ENCODE results near the gene DLG1.
"Not testable (repeated sequence)": the region's sequence is repeated elsewhere in the genome, so short reads cannot be mapped to it uniquely, and the experiment has no call there.

Gene DLG1

GRCh38 chr3:197038679-197039462 lies 259.5 kb downstream of the DLG1 start:
- in situ Hi-C loops (cut with MboI; ENCODE audit: low sequenced_read_pairs), result no loop called here

- in situ Hi-C loops (cut with MboI; ENCODE audit: low sequenced_read_pairs), result no loop called here
Measured at GRCh38 chr3:197035577-197035976, 262.8 kb downstream of the DLG1 start.

GRCh38 chr3:197034778-197035177 lies 263.6 kb downstream of the DLG1 start:
- in situ Hi-C loops (cut with MboI; ENCODE audit: low sequenced_read_pairs), result not testable (repeated sequence)

GRCh38 chr3:197033764-197034163 lies 264.6 kb downstream of the DLG1 start:
- in situ Hi-C loops (cut with MboI; ENCODE audit: low sequenced_read_pairs), result not testable (repeated sequence)

GRCh38 chr3:197031315-197032285 lies 266.8 kb downstream of the DLG1 start:
- in situ Hi-C loops (cut with MboI; ENCODE audit: low sequenced_read_pairs), result no loop called here

- in situ Hi-C loops (cut with MboI; ENCODE audit: low sequenced_read_pairs), result no loop called here
Measured at GRCh38 chr3:197030379-197031314, 267.8 kb downstream of the DLG1 start.

GRCh38 chr3:197029511-197030167 lies 268.8 kb downstream of the DLG1 start, which contains the start of gene MELTF:
MELTF (minus strand) TSS chr3:197029817; CDS start chr3:197029702, 115 bp downstream.
- in situ Hi-C loops (cut with MboI; ENCODE audit: low sequenced_read_pairs), result no loop called here

- in situ Hi-C loops (cut with MboI; ENCODE audit: low sequenced_read_pairs), result no loop called here
Measured at GRCh38 chr3:197028728-197029510, 269.5 kb downstream of the DLG1 start.

- in situ Hi-C loops (cut with MboI; ENCODE audit: low sequenced_read_pairs), result no loop called here
Measured at GRCh38 chr3:197027896-197028727, 270.3 kb downstream of the DLG1 start.

- in situ Hi-C loops (cut with MboI; ENCODE audit: low sequenced_read_pairs), result no loop called here
Measured at GRCh38 chr3:197027151-197027895, 271.1 kb downstream of the DLG1 start.

- in situ Hi-C loops (cut with MboI; ENCODE audit: low sequenced_read_pairs), result no loop called here
Measured at GRCh38 chr3:197026481-197026866, 271.9 kb downstream of the DLG1 start.

GRCh38 chr3:197025736-197026480 lies 272.5 kb downstream of the DLG1 start:
- in situ Hi-C loops (cut with MboI; ENCODE audit: low sequenced_read_pairs), result no loop called here

- in situ Hi-C loops (cut with MboI; ENCODE audit: low sequenced_read_pairs), result loop anchor here (25.0 kb wide), 1 partner anchor 162 kb away; no protein-coding TSS in a partner anchor
Measured at GRCh38 chr3:197024881-197025735, 273.3 kb downstream of the DLG1 start.

GRCh38 chr3:197023998-197024651 lies 274.3 kb downstream of the DLG1 start:
- in situ Hi-C loops (cut with MboI; ENCODE audit: low sequenced_read_pairs), result loop anchor here (25.0 kb wide), 1 partner anchor 163 kb away; no protein-coding TSS in a partner anchor

GRCh38 chr3:197023241-197023997 lies 275.0 kb downstream of the DLG1 start:
- in situ Hi-C loops (cut with MboI; ENCODE audit: low sequenced_read_pairs), result loop anchor here (25.0 kb wide), 1 partner anchor 164 kb away; no protein-coding TSS in a partner anchor

Data from HL-60/S4 treated with phorbol 12-myristate 13-acetate at 8.2 ng/mL for 4 days and 3 days (cell line).